GM18499 (cell line): Measurements from ENCODE around the gene SLC25A13.
"Not testable (repeated sequence)": the region's sequence is repeated elsewhere in the genome, so short reads cannot be mapped to it uniquely, and the experiment has no call there.

Experiments used
- ATAC-seq: cut with Tn5 transposase; IDR thresholded peaks from one replicate; pipeline ENCODE4 v1.9.1; 2021; ENCODE audit warnings: moderate number of reproducible peaks; ENCODE audit not compliant: insufficient read depth, unreplicated experiment

Gene SLC25A13

DNA sequence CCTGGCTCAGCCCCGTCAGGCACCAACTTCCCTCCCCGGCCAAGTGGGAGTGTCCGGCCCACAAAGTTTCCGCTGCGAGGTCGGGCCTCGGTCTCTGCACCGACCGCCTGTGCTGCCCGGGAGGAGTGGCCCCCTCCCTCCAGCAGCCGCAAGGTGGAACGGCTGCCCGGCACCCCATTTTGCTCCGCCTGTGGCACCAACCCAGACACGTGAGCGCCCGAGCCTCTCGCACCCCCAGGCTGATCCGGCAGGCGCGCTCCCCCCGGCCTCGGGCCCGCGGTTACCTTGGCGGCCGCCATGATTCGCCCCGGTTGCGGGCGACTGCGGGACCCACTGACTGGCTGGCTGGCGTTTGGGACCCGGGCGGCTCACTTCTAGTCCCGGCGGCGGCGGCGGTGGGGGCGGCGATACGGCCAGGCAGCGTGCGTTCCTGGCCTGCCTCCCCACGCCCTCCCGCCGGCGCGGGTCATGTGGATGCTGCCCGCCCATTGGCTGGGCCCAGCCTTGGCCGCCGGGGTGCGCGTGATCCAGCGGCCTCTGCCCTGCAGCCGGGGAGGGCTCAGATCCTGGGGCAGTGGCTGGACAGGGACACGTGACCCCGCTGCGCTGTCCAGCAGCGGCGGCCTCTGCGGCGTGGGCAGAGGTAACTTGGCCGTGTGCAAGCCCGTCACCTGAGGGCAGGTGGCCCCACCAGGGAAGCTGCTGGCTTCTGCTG lies at the start of gene SLC25A13:
TSS of gene SLC25A13 (minus strand) at position 441 of the 715 bp plus-strand sequence. CDS start at position 299, 142 bp downstream.
- ATAC-seq: peak; percentile 45

DNA sequence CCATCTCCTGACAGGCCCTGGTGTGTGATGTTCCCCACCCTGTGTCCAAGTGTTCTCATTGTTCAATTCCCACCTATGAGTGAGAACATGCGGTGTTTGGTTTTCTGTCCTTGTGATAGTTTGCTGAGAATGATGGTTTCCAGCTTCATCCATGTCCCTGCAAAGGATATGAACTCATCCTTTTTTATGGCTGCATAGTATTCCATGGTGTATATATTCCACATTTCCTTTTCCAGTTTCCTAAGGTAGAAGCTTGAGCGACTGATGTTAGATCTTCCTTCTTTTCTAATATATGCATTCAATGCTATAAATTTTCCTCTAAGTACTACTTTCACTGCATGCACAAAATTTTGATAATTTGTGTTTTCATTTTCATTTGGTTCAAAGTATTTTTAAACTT lies 44.0 kb upstream of the SLC25A13 start:
- not testable (repeated sequence) for ATAC-seq

GRCh38 chr7:96361116-96361857 lies 39.4 kb upstream of the SLC25A13 start:
- no peak for ATAC-seq

DNA sequence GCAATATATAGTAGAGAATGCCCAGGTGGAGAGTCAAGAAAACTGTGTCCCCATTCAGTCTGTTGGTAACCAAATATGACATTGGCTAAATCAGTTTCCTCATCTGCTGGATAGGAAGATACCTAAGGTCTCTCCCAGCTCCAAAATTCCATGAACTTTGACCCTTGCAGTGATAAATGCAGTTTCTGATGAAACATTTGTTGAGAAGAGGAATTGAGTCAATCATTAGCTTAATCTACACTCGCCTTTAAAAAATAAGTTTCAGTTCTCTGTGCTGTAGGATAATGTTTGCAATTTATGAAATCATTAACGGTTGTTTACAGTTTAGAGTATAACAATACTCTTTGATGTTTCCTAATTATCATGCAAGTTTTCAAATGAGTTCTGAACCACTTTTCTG lies 38.0 kb upstream of the SLC25A13 start:
- ATAC-seq: no peak

DNA sequence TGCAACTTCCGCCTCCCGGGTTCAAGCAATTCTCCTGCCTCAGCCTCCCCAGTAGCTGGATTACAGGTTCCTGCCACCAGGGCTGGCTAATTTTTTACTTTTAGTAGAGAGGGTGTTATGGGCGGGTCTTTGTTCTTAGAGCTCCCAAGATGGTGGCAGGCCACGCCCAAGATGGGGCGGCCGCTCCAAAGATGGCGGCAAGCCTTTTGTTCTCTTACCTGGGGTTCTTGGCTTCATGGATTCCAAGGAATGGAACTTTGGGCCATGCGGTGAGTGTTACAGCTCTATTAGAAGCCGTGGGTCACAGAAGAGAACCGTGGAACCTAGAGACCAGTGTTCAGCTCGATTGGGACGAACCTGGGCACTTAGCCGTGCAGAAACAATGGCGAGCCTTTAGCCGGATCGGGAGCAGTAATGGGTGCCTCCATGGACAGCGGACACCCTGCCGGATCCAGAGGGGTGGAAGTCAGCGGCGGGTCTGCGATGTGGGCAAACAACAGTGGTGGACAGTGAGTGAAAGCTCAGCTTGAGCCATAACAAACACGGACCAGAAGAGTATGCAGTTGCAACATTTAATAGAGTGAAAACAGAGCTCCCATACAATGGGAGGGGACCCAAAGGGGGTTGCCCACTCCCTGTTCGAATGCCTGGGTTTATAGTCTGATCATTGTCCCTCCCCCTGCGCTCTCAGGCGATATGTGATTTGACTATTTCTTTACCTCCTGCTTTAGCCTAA lies 36.5 kb upstream of the SLC25A13 start:
- ATAC-seq: not testable (repeated sequence)

DNA sequence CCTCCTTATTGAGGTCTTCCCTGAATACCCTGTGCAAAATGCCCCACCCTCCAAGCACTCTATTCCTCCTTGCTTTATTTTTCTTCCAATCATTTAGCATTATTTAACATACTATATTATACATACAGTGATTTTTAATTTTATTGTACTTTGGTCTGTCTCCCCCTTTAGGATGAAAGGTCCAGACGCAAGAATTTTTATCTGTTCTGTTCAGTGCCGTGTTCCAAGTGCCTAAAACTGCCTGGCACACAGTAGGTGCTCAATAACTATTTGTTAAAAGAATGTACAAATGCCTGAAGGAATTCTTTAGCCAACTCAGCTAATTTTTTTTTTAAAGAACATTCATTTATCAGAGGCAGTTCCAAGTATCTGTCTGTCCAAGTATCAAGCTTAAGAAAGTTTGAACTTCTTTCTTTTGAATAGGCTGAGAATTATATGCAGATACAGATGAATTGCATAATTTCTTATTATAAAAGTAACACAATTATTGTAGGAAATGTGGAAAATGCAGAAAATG lies 34.1 kb upstream of the SLC25A13 start:
- ATAC-seq: no peak

DNA sequence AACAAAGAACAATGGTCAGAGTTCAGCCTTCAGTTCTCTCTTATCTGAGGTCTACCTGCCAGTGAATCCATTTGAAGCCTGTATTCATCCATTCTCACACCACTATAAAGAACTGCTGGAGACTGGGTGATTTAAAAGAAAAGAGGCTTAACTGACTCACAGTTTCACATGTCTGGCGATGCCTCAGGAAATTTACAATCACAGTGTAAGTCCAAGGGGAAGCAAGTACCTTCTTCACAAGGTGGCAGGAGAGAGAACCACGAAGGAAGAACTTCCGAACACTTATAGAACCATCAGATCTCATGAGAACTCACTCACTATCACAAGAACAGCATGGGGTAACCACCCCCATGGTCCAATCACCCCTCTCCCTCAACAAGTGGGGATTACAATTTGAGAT lies 33.0 kb upstream of the SLC25A13 start:
- no peak for ATAC-seq

DNA sequence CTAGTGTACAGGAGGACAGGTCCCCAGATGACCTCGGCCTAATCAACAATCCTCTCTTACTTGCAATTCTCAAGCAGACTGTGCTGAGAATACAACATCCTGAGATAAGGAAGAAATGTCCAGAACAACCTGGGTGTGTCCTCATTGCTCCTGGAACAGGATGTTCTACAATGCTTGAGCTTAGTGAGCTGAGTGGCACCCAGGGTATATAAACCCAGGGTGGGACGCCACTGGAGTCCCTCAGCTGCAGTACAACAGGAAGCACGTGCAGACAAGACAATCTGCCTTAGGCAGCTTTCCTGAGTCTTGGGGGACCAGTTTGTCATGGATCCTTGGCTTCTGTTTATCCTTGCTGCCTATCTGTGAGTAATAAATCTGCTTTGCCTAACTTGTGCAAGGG lies 27.7 kb upstream of the SLC25A13 start:
- ATAC-seq: no peak

GRCh38 chr7:96347471-96347870 lies 25.6 kb upstream of the SLC25A13 start:
- ATAC-seq: no peak

- no peak for ATAC-seq
These were observed 24.5 kb upstream of the SLC25A13 start for GRCh38 chr7:96346293-96346953.

DNA sequence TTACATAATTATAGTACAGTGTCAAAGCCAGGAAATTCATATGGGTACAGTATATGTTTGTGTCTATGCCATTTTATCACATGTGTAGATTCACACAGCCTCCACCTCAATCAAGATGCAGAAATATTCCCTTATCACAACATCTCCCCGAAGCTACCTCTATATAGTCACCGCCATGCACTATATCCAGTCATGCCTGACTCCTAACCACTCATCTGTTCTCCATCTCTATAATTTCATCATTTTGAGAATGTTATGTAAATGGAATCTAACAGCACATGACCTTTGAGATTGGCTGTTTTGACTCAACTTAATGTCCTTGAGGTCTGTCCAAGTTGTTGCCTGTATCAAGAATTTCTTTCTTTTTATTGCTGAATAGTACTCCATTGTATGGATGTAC lies 22.3 kb upstream of the SLC25A13 start:
- no peak for ATAC-seq

- ATAC-seq: no peak
These were observed 20.2 kb upstream of the SLC25A13 start for GRCh38 chr7:96342049-96342448.

DNA sequence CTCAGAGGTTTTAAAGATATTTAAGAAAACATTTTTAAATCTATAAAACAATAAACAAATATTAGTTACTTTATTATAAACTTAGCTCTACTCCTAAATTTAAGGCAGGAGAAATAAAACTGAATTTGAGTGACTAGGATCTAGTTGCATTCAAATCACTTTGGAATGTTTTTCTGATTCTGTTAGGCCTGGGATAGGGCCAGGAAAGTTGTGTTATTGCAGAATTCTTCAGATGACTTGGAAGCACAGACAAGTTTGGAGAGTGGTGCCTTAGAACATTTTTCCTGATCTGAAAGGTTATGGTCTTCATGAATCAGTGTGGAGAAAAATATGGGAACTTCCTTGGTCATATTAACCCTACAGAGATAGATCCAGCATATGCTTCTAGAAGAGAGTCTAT lies 15.6 kb upstream of the SLC25A13 start:
- ATAC-seq: no peak

DNA sequence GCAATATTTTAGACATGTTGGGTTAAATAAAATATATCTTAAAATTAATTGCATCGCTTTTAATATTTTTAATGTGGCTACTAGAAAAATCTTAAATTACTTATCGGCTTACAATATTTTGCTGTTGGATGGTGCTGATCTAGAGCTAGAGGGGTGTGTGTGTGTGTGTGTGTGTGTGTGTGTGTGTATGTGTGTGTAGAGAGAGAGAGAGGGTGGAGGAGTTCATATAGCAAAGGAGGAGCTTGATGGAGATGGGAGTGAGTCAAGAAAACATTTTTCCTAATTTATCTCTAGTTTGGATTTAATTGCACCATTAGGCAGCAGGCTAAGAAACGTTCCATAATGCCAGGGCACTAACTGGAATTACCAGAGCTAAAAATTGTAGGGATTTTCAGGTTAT lies 10.4 kb upstream of the SLC25A13 start:
- ATAC-seq: no peak

DNA sequence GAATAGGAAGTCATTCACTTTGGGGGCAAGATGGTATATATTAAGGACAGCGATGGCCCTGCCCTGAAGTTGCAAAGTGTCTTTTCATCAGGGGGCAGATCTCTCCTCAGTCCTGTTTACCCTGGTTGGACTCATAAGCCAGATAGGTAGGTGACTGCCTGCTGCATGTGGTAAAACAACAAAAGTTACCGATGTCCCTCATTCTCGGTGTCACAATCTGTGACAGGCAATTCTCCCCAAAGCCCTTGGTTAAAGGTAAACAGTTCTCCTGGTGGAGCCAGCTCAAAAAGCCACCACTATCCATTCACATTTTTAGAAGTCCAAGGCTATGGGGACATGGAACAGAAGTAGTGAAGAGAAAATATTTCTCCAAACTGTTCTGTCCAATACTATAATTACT lies 9.9 kb upstream of the SLC25A13 start:
- no peak for ATAC-seq

GRCh38 chr7:96331233-96331632 lies 9.3 kb upstream of the SLC25A13 start:
- no peak for ATAC-seq

DNA sequence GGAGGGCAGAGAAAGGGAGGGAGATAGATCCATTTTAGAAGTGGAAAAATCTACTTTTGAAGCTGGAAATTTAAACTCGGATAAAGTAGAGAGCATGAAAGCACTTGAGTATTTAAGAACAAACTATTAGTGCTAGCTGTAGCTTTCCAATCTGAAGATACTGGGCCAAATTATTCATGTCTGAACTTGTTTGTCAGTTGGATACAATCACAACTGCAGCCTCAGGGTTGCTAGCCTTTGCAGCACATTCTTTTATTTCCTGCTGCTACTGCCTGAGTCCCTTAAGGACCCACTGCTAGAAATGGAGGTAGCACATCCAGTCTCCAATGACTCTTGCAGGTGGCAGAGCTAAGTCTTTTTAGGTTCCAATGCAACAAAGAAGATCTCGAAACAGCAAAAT lies 8.3 kb upstream of the SLC25A13 start:
- ATAC-seq: no peak

DNA sequence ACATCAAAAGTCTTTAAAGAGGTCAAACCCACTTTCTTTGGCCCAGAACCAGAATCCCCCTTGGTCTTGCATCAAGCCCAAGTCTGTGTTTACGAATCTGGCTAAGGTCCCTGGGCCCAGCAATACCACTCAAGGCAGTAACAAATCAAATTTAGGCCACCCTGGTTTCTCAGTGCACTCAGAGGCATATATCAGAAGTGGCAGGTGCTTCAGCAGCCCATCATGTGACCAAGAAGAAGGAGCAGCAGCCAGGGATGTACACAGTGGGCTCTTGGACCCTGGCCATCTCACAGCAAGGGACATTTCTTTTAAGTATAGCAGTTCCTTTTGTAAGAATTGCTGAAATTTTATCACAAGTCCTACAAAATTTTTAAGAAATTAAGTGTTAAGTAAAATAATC lies 7.3 kb upstream of the SLC25A13 start:
- ATAC-seq: no peak

- no peak for ATAC-seq
These were observed 6.1 kb upstream of the SLC25A13 start for GRCh38 chr7:96328016-96328415.

GRCh38 chr7:96327429-96327828 lies 5.5 kb upstream of the SLC25A13 start:
- ATAC-seq: no peak
